Measurements from ENCODE around the gene CDT1.

CDT1 gene

DNA sequence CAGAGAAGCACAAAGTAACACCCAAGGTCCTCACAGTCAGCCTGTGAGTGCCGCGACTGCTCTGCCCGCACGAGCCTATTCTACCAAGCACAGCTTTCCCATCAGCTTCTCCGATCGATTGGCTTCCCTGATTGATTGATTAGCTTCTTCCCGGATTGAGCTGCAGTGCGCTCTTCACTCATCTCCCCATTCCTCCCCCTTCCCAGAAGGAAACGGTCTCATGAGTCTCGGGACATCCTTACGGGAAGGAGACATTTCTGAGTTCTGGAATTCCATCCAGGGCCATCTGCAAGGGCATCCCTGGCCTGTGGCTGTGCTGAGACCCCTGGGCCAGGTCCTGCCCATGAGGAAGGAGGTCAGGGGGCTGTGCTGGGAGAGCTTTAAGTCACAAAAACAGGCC is 36.6 kb upstream of the CDT1 start:
- TF ChIP-seq, protein P1, sequence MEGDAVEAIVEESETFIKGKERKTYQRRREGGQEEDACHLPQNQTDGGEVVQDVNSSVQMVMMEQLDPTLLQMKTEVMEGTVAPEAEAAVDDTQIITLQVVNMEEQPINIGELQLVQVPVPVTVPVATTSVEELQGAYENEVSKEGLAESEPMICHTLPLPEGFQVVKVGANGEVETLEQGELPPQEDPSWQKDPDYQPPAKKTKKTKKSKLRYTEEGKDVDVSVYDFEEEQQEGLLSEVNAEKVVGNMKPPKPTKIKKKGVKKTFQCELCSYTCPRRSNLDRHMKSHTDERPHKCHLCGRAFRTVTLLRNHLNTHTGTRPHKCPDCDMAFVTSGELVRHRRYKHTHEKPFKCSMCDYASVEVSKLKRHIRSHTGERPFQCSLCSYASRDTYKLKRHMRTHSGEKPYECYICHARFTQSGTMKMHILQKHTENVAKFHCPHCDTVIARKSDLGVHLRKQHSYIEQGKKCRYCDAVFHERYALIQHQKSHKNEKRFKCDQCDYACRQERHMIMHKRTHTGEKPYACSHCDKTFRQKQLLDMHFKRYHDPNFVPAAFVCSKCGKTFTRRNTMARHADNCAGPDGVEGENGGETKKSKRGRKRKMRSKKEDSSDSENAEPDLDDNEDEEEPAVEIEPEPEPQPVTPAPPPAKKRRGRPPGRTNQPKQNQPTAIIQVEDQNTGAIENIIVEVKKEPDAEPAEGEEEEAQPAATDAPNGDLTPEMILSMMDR (IDR thresholded peaks at IDR 0.05): no peak
- Mint-ChIP-seq H3K27ac (no peak overlapping the region), H3K36me3 (ENCODE audit: low read depth) (no peaks in the 10 kb centered on the region), H3K4me3 (no peak overlapping the region), H3K9me3 (no peaks in the 10 kb centered on the region), H3K27me3 (ENCODE audit: low read depth, poor library complexity) (peaks cover 24% of the 10 kb centered on the region), H3K4me1 (peaks cover 60% of the 10 kb centered on the region)
- no peak for DNase-seq

DNA sequence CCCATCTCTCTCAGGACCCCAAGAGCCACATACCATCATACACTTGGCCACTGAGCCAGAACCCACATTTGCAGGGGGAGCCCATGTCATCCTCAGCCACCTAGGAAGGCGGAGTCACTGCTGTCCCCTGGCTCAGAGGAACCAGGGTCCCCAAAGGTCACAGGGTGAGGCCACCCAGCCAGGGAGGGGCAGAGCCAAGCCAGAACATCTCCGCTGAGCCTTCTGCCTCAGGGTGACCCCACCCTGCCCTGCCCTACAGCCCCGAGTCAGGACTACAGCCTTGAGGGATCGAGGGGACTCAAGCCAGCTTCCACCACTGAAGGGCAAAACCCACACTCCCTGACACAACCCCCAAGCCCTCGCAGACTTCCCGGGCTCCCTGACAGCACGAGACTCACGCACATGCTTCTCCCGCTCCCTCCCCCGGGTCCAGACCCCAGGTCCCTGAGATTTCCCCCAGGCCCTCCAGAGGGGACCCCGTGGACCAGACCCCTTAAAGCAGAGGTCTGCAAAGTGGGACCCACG is 36.0 kb upstream of the CDT1 start:
- no peak for DNase-seq
- H3K36me3 Mint-ChIP-seq (ENCODE audit: low read depth): no peaks in the 10 kb centered on the region
- H3K4me1 Mint-ChIP-seq: peaks cover 61% of the 10 kb centered on the region
- H3K27me3 Mint-ChIP-seq (ENCODE audit: low read depth, poor library complexity): peaks cover 24% of the 10 kb centered on the region
- no peaks in the 10 kb centered on the region for H3K9me3 Mint-ChIP-seq
- H3K27ac Mint-ChIP-seq: no peak overlapping the region
- TF ChIP-seq, protein P1 (IDR thresholded peaks at IDR 0.05): no peak
- no peak overlapping the region for H3K4me3 Mint-ChIP-seq

DNA sequence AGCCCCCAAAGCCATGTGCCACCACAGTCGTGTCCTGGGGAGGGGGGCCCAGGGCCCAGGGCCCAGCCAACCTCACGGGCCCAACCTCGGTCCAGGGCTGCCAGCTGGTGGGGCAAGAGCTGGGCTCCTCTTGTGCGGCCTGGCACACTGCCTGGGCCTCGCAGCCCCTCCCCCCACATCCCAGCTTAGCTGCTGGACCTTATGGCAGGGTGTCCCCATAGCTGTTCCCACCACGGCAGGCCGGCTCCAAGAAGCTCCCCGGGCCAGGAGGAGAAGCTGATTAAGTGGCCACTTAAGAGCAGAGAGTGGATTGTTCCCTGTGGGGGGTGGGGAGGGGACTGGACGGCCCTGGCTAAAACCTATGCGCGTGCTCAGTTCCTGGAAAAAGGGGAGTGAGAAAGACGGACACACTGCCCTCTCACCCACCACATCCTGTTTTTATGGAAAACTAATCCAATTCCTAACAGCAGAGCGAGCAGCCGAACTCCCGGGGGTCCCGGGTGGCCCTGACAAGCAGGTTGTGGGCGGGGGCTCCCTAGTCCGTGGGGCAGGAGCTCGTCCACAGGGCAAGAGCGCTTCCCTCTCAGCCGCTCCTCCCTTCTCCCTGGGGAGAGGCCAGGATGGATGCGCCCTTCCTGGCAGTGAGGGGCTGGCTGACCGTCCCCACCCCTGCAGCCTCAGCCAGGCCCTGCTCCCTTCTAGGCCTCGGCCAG is 35.4 kb upstream of the CDT1 start:
- Mint-ChIP-seq H3K9me3 (no peaks in the 10 kb centered on the region), H3K27me3 (ENCODE audit: low read depth, poor library complexity) (peaks cover 24% of the 10 kb centered on the region), H3K4me3 (no peak overlapping the region), H3K36me3 (ENCODE audit: low read depth) (no peaks in the 10 kb centered on the region), H3K27ac (no peak overlapping the region), H3K4me1 (peaks cover 65% of the 10 kb centered on the region)
- TF ChIP-seq, protein P1 (IDR thresholded peaks at IDR 0.05): no peak
- no peak for DNase-seq

DNA sequence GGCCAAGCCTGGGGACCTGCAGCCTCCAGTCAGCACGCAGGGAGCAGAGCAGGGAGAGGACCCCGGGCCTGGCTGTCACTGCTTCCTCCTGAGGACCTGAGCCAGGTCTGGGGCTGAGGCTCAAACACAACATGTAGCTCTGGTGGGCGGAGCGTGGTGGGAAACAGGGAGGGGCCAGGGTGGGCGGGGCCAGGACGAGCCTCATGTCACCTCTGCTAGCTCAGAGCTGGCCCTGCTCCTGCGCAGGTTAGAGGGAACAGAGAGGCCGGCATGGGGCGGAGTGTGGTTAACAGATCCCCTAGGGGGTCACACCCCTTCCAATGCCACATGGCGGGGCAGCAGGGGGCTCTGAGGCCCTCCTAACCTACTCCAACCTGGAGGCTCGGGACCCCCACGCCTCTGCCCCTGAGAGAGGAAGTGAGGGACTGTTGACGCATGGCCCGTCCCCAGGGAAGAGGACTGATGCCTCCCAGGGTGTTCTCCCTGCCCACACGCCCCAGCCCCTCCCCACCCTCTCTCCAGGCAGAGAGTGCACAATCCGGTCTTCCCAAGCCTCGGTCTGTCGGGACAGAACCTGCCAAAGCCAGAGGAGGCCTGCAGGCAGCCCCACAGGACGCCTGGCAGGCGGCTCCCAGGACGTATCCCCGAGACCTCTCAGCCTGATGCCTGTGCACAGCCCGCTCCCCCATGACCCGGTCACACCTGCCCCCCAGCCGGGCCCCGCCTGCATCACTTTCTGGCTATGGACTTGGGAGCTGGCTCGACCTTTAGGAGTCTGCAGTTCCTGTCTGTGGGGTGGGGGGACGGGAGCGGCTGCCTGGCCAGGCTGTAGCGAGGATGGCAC is 33.8 kb upstream of the CDT1 start:
- no peak overlapping the region for H3K27ac Mint-ChIP-seq
- no peaks in the 10 kb centered on the region for H3K9me3 Mint-ChIP-seq
- TF ChIP-seq, protein P1 (IDR thresholded peaks at IDR 0.05): no peak
- H3K4me1 Mint-ChIP-seq: peaks cover 74% of the 10 kb centered on the region
- H3K36me3 Mint-ChIP-seq (ENCODE audit: low read depth): no peaks in the 10 kb centered on the region
- peaks cover 20% of the 10 kb centered on the region for H3K27me3 Mint-ChIP-seq (ENCODE audit: low read depth, poor library complexity)
- peak overlapping the region; percentile 50 for H3K4me3 Mint-ChIP-seq
- peak; percentile 74 for DNase-seq

DNA sequence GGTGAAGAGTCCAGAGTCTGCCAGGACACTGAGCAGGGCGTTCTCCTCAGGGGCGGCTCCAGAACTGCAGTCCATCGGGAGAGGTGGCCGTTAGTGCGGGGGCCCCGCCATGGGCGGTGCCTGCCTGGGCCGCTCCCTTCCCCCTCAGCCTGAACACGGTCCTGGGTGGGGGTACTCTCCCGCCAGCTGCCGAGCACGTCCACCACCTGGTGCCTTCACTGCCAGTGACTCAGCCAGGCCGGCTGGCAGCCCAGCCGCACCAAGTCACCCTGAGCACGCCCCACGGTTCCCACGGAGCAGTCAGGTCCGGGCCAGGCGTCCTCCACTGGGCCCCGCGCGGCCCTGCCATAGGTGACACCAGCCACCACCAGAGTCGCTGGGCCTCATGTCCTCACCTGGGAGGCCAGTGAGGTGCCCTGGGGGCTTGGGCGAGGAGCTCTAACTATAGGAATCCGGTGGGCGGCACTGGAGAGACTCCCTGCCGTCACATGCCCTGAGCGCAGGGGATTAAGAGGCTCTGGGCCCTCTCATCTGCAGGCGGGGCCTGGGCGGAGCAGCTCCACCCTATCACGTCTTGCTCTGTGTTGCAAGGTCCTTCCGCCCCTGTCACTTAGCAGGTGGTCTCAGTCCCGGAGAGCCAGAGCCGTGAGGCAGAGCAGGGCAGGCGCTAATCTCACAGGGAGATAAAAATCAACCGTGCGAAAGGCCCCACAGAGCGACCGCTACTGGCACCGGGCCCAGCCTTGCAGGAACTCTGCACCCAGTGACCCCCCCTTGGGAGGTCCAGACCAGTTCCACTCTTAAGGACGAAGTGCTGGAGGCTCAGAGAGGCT is 32.9 kb upstream of the CDT1 start:
- peaks cover 68% of the 10 kb centered on the region for H3K4me1 Mint-ChIP-seq
- TF ChIP-seq, protein P1 (IDR thresholded peaks at IDR 0.05): no peak
- H3K27ac Mint-ChIP-seq: no peak overlapping the region
- H3K27me3 Mint-ChIP-seq (ENCODE audit: low read depth, poor library complexity): peaks cover 17% of the 10 kb centered on the region
- H3K4me3 Mint-ChIP-seq: peak overlapping the region; percentile 52
- H3K36me3 Mint-ChIP-seq (ENCODE audit: low read depth): no peaks in the 10 kb centered on the region
- H3K9me3 Mint-ChIP-seq: no peaks in the 10 kb centered on the region
- DNase-seq: peak; percentile 76
